ENCODE measurements around the gene ASB15.

The ASB15 gene

GRCh38 chr7:123569352-123570010, 32.1 kb upstream of the ASB15 start:
- no peaks in the 10 kb centered on the region for H3K79me2 ChIP-seq
- H2AFZ ChIP-seq, result no peak overlapping the region
- no peaks in the 10 kb centered on the region for H3K4me1 ChIP-seq
- H3K4me3 ChIP-seq (ENCODE audit: low read depth, low read length), result no peak overlapping the region
- no peak overlapping the region for H3K4me2 ChIP-seq (ENCODE audit: low read length)
- no peaks in the 10 kb centered on the region for H3K36me3 ChIP-seq (ENCODE audit: control insufficient read depth, insufficient read depth, low read length)
- no peaks in the 10 kb centered on the region for H3K9me3 ChIP-seq (ENCODE audit: control insufficient read depth, low read length)
- H3K27ac ChIP-seq, result no peak overlapping the region
- no peaks in the 10 kb centered on the region for H3K27me3 ChIP-seq (ENCODE audit: control insufficient read depth, insufficient read depth, low read length)
- TF ChIP-seq CTCF (IDR thresholded peaks at IDR 0.05), result no peak
- H3K9ac ChIP-seq, result no peak overlapping the region

GRCh38 chr7:123570390-123571182, 31.0 kb upstream of the ASB15 start:
- no peaks in the 10 kb centered on the region for H3K4me1 ChIP-seq
- no peak overlapping the region for H3K4me3 ChIP-seq (ENCODE audit: low read depth, low read length)
- H3K4me2 ChIP-seq (ENCODE audit: low read length), result no peak overlapping the region
- H2AFZ ChIP-seq, result no peak overlapping the region
- no peaks in the 10 kb centered on the region for H3K27me3 ChIP-seq (ENCODE audit: control insufficient read depth, insufficient read depth, low read length)
- H3K79me2 ChIP-seq, result no peaks in the 10 kb centered on the region
- H3K9ac ChIP-seq, result no peak overlapping the region
- no peaks in the 10 kb centered on the region for H3K36me3 ChIP-seq (ENCODE audit: control insufficient read depth, insufficient read depth, low read length)
- H3K9me3 ChIP-seq (ENCODE audit: control insufficient read depth, low read length), result no peaks in the 10 kb centered on the region
- no peak overlapping the region for H3K27ac ChIP-seq
- no peak for TF ChIP-seq CTCF (IDR thresholded peaks at IDR 0.05)

GRCh38 chr7:123571187-123571586, 30.4 kb upstream of the ASB15 start:
- no peak for TF ChIP-seq CTCF (IDR thresholded peaks at IDR 0.05)

GRCh38 chr7:123571684-123572083, 29.9 kb upstream of the ASB15 start:
- no peak for TF ChIP-seq CTCF (IDR thresholded peaks at IDR 0.05)
- Histone ChIP-seq H3K9ac (no peak overlapping the region), H3K36me3 (ENCODE audit: control insufficient read depth, insufficient read depth, low read length) (no peaks in the 10 kb centered on the region), H3K27ac (no peak overlapping the region), H3K9me3 (ENCODE audit: control insufficient read depth, low read length) (no peaks in the 10 kb centered on the region), H3K4me3 (ENCODE audit: low read depth, low read length) (no peak overlapping the region), H2AFZ (no peak overlapping the region), H3K4me2 (ENCODE audit: low read length) (no peak overlapping the region), H3K79me2 (no peaks in the 10 kb centered on the region), H3K27me3 (ENCODE audit: control insufficient read depth, insufficient read depth, low read length) (no peaks in the 10 kb centered on the region), H3K4me1 (no peaks in the 10 kb centered on the region)

More at GRCh38 chr7:123571187-123571586, 30.4 kb upstream of the ASB15 start:
- Histone ChIP-seq H3K9me3 (ENCODE audit: control insufficient read depth, low read length) (no peaks in the 10 kb centered on the region), H3K27me3 (ENCODE audit: control insufficient read depth, insufficient read depth, low read length) (no peaks in the 10 kb centered on the region), H3K4me2 (ENCODE audit: low read length) (no peak overlapping the region), H3K27ac (no peak overlapping the region), H3K4me3 (ENCODE audit: low read depth, low read length) (no peak overlapping the region), H3K4me1 (no peaks in the 10 kb centered on the region), H3K36me3 (ENCODE audit: control insufficient read depth, insufficient read depth, low read length) (no peaks in the 10 kb centered on the region), H3K9ac (no peak overlapping the region), H3K79me2 (no peaks in the 10 kb centered on the region), H2AFZ (no peak overlapping the region)
